Posterior vena cava (tissue), 2 donors: Measurements from ENCODE around the gene UNC13A. TPM values are rescaled to one million over a fixed set of nuclear protein-coding genes. Genes with fewer than 3 reads are reported as not detected.

Experiments
- DNase-seq: peaks from one replicate; pipeline ENCODE4 v3.0.0-alpha.2; 2020; ENCODE audit warnings: low spot score
- intact Hi-C, 2 donors: fragments of 100-400 bp; cut with DNase I; formaldehyde crosslinking; loops; one replicate each; pipeline versions ENCODE4 v1.14.1 to v1.14.2; 2022 to 2023
- total RNA-seq, 2 donors: library from RNA; stranded (reverse); fragmentation: NEBNext Ultra II Directional; extraction: Animal tissue kit (Norgen Biotek cat#: 25700); gene quantifications; one replicate each; pipeline ENCODE4 v1.2.1, GENCODE V29; 2021
- donor health status: DM: yes; HTN: yes; CAD: no.
- donor health status: DM: yes; HTN: yes; CAD: no.

UNC13A gene
- total RNA-seq, 2 donors from 2014 or later: 0.14 to 0.60 TPM

- DNase-seq: no peak
- intact Hi-C loops: no loop called here
Observed at GRCh38 chr19:17642656-17643055, 45.5 kb downstream of the UNC13A start.

GRCh38 chr19:17641846-17642245 is 46.3 kb downstream of the UNC13A start:
- no peak for DNase-seq
- intact Hi-C loops: no loop called here

- intact Hi-C loops: no loop called here
- no peak for DNase-seq
Observed at GRCh38 chr19:17641181-17641580, 47.0 kb downstream of the UNC13A start.

- intact Hi-C loops: no loop called here
- no peak for DNase-seq
Observed at GRCh38 chr19:17633700-17634099, 54.5 kb downstream of the UNC13A start.

- intact Hi-C loops: no loop called here
- no peak for DNase-seq
Observed at GRCh38 chr19:17632577-17632976, 55.6 kb downstream of the UNC13A start.

- no peak for DNase-seq
- intact Hi-C loops: no loop called here
Observed at GRCh38 chr19:17629760-17630159, 58.4 kb downstream of the UNC13A start.

- intact Hi-C loops: no loop called here
- no peak for DNase-seq
Observed at GRCh38 chr19:17627921-17628320, 60.2 kb downstream of the UNC13A start.

GRCh38 chr19:17627161-17627560 is 61.0 kb downstream of the UNC13A start:
- intact Hi-C loops: no loop called here
- DNase-seq: no peak

GRCh38 chr19:17626456-17627015 is 61.6 kb downstream of the UNC13A start:
- intact Hi-C loops: no loop called here
- no peak for DNase-seq

GRCh38 chr19:17625980-17626379 is 62.2 kb downstream of the UNC13A start:
- DNase-seq: no peak
- intact Hi-C loops: no loop called here

GRCh38 chr19:17625043-17625442 is 63.1 kb downstream of the UNC13A start:
- no peak for DNase-seq
- intact Hi-C loops: no loop called here

GRCh38 chr19:17624314-17624991 is 63.7 kb downstream of the UNC13A start:
- DNase-seq: no peak

GRCh38 chr19:17623224-17623935 is 64.8 kb downstream of the UNC13A start:
- DNase-seq: no peak
- intact Hi-C loops: no loop called here

More at GRCh38 chr19:17624314-17624991, 63.7 kb downstream of the UNC13A start:
- intact Hi-C loops: no loop called here

GRCh38 chr19:17620696-17621095 is 67.5 kb downstream of the UNC13A start:
- DNase-seq: no peak
- intact Hi-C loops: no loop called here

- no peak for DNase-seq
- intact Hi-C loops: no loop called here
Observed at GRCh38 chr19:17618936-17619335, 69.2 kb downstream of the UNC13A start.

- no peak for DNase-seq
- intact Hi-C loops: no loop called here
Observed at GRCh38 chr19:17618281-17618903, 69.8 kb downstream of the UNC13A start.

GRCh38 chr19:17617807-17618192 is 70.4 kb downstream of the UNC13A start:
- intact Hi-C loops: no loop called here
- no peak for DNase-seq

- DNase-seq: no peak
- intact Hi-C loops: no loop called here
Observed at GRCh38 chr19:17616961-17617806, 71.0 kb downstream of the UNC13A start.

GRCh38 chr19:17616686-17616960 is 71.5 kb downstream of the UNC13A start:
- intact Hi-C loops: no loop called here
- no peak for DNase-seq
